Smooth muscle cell (in vitro differentiated cells): ENCODE measurements around the gene CLIC4. TPM values are rescaled to one million over a fixed set of nuclear protein-coding genes. Genes with fewer than 3 reads are reported as not detected.

Experiments
- DNase-seq: peaks from one replicate; lab custom pipeline; 2025; ENCODE audit not compliant: unreplicated experiment; lab: John Stamatoyannopoulos, UW
- H2AFZ ChIP-seq: fragments of 200-600 bp; sonication (generic); 2 replicates; pipeline ENCODE4 v1.6.0; 2016; ENCODE audit warnings: antibody characterized with exemption, low read depth, mild to moderate bottlenecking
- H3F3A ChIP-seq: fragments of 200-600 bp; sonication (generic); 2 replicates; pipeline ENCODE4 v1.6.0; 2017; ENCODE audit warnings: antibody characterized with exemption, low read depth
- H3K27ac ChIP-seq: fragments of 200-600 bp; sonication (generic); 2 replicates; pipeline ENCODE4 v1.5.1; 2016; ENCODE audit warnings: low read depth, mild to moderate bottlenecking
- H3K27me3 ChIP-seq: fragments of 200-600 bp; sonication (generic); 2 replicates; pipeline ENCODE4 v1.6.1; 2016; ENCODE audit warnings: low read depth, mild to moderate bottlenecking
- H3K36me3 ChIP-seq: fragments of 200-600 bp; sonication (generic); 2 replicates; pipeline ENCODE4 v1.5.1; 2016; ENCODE audit warnings: low read depth
- H3K4me1 ChIP-seq: fragments of 200-600 bp; sonication (generic); 2 replicates; pipeline ENCODE4 v1.5.1; 2016; ENCODE audit warnings: low read depth
- H3K4me2 ChIP-seq: fragments of 200-600 bp; sonication (generic); 2 replicates; pipeline ENCODE4 v1.6.0; 2016; ENCODE audit warnings: mild to moderate bottlenecking
- H3K4me3 ChIP-seq: fragments of 200-600 bp; sonication (generic); 2 replicates; pipeline ENCODE4 v1.5.1; 2016; ENCODE audit warnings: mild to moderate bottlenecking
- H3K79me2 ChIP-seq: fragments of 200-600 bp; sonication (generic); 2 replicates; pipeline ENCODE4 v1.6.0; 2016; ENCODE audit warnings: low read depth, mild to moderate bottlenecking
- H3K9ac ChIP-seq: fragments of 200-600 bp; sonication (generic); 2 replicates; pipeline ENCODE4 v1.6.0; 2016; ENCODE audit warnings: low read depth
- H3K9me3 ChIP-seq: fragments of 200-600 bp; sonication (generic); replicated peaks from 2 replicates; pipeline ENCODE4 v1.5.1; 2016; ENCODE audit warnings: low read depth
- H4K20me1 ChIP-seq: fragments of 200-600 bp; sonication (generic); 2 replicates; pipeline ENCODE4 v1.6.0; 2016; ENCODE audit warnings: low read depth
- CTCF ChIP-seq: fragments of 200-600 bp; sonication (generic); IDR thresholded peaks from 2 replicates; pipeline ENCODE4 v1.5.1; 2017; ENCODE audit warnings: borderline replicate concordance, mild to moderate bottlenecking, antibody characterized with exemption; ENCODE audit not compliant: insufficient read depth, poor library complexity, severe bottlenecking
- WGBS: methylation state at CpG from one replicate; pipeline ENCODE4 v1.1.7; 2016; ENCODE audit warnings: low lambda C conversion rate; 5-methylcytosine and 5-hydroxymethylcytosine counted together
- polyA plus RNA-seq: library from polyadenylated mRNA; unstranded; fragments of >200 nt; fragmentation: Nextera tagmentation; extraction: Ambion mirVana; gene quantifications from 2 replicates; pipeline ENCODE4 v1.2.1, GENCODE V29; 2016
- total RNA-seq: library from RNA; depleted of rRNA; stranded (reverse); fragments of >200 nt; gene quantifications from 2 replicates; pipeline ENCODE4 v1.2.3, GENCODE V29; 2014

Gene CLIC4
- total and polyA plus RNA-seq, 2 experiments from 2014 or later = 151 to 389 TPM

GRCh38 chr1:24857507-24858133, 112.4 kb downstream of the CLIC4 start:
- WGBS = 83% methylated on average over 6 of the region's 6 CpGs

DNA sequence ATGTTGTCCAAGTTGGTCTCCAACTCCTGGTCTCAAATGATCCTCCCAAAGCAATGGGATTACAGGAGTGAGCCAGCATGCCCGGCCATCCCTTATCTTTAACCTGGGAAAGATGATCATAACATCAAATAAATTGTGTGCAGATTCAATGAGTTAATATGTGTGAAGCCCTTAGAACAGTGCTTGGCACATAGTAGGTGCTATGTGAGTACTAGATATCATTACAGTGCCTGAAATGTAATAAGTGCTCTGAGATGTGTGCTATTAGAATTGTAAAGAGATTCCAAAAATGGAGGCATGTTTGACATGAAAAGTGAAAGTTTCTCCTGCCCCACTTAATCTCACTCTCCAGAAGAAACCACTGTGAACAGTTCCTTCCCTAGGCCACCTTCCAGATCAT, 113.0 kb downstream of the CLIC4 start:
- Histone ChIP-seq H3F3A (no peaks in the 10 kb centered on the region), H3K9ac (no peak overlapping the region), H2AFZ (no peak overlapping the region), H3K9me3 (no peaks in the 10 kb centered on the region), H3K27me3 (no peaks in the 10 kb centered on the region), H3K27ac (no peak overlapping the region), H3K36me3 (no peaks in the 10 kb centered on the region), H3K4me2 (no peak overlapping the region), H3K4me1 (no peaks in the 10 kb centered on the region), H4K20me1 (no peaks in the 10 kb centered on the region), H3K79me2 (no peaks in the 10 kb centered on the region), H3K4me3 (no peak overlapping the region)
- WGBS = 94% methylated on average over 1 of the region's 1 CpG
- no peak for TF ChIP-seq CTCF
- no peak for DNase-seq

More at GRCh38 chr1:24857507-24858133, 112.4 kb downstream of the CLIC4 start:
- no peak for TF ChIP-seq CTCF
- H3K79me2 ChIP-seq = no peaks in the 10 kb centered on the region
- H3K36me3 ChIP-seq = no peaks in the 10 kb centered on the region
- DNase-seq = no peak
- no peaks in the 10 kb centered on the region for H3F3A ChIP-seq
- H3K9ac ChIP-seq = no peak overlapping the region
- no peaks in the 10 kb centered on the region for H4K20me1 ChIP-seq
- no peak overlapping the region for H2AFZ ChIP-seq
- no peaks in the 10 kb centered on the region for H3K9me3 ChIP-seq
- H3K27ac ChIP-seq = no peak overlapping the region
- no peak overlapping the region for H3K4me3 ChIP-seq
- H3K4me2 ChIP-seq = no peak overlapping the region
- H3K27me3 ChIP-seq = no peaks in the 10 kb centered on the region
- H3K4me1 ChIP-seq = no peaks in the 10 kb centered on the region

DNA sequence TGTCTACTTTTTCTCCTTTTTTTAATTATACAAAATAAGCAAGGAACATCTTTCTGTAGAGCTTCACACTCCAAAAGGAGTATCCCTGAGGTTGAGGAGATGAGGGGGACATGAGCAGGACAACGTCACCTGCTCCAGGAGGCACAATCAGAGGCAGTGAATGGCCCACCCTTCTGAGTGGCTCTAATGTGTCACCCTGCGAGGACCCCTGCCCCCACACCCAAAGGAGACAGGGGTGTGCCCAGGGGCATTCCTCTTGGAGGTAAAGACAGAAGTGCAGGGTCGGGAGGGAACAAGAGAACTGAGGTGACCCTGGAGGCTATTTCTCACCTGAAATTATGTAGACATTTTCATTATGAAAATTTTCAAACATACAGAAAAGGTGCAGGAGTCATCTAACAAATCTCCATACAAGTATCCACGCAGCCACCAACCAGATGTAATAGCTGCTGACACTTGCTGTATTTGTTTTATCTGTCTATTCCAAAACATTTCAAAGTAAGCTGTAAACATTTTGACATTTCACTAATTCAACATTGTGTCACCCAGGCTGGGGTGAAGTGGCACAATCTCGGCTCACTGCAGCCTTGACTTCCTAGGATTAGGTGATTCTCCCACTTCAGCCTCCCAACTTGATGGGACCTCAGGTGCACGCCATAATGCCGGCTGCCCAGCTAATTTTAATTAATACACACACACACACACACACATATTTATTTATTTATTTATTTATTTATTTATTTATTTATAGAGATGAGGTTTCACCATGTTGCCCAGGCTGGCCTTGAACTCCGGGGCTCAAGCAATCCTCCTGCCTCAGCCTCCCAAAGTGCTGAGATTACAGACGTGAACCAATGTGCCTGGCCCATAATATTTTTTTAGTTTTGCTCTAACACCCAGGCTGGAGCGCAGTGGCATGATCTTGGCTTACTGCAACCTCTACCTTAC, 114.1 kb downstream of the CLIC4 start:
- Histone ChIP-seq H3K9ac (no peak overlapping the region), H3K4me2 (no peak overlapping the region), H3K4me3 (no peak overlapping the region), H3K27me3 (no peaks in the 10 kb centered on the region), H4K20me1 (no peaks in the 10 kb centered on the region), H3K27ac (no peak overlapping the region), H3F3A (no peaks in the 10 kb centered on the region), H3K79me2 (no peaks in the 10 kb centered on the region), H3K9me3 (no peaks in the 10 kb centered on the region), H2AFZ (no peak overlapping the region), H3K4me1 (peaks cover under 1% of the 10 kb centered on the region), H3K36me3 (no peaks in the 10 kb centered on the region)
- 90% methylated on average over 10 of the region's 10 CpGs for WGBS
- DNase-seq = no peak
- no peak for TF ChIP-seq CTCF
